WI38 (cell line): ENCODE measurements around the gene KPNA4.
"Not testable (repeated sequence)": the region's sequence is repeated elsewhere in the genome, so short reads cannot be mapped to it uniquely, and the experiment has no call there.

Experiments
- H3K4me3 ChIP-seq: 2 replicates; pipeline ENCODE4 v1.5.1; 2011; ENCODE audit warnings: low read depth, mild to moderate bottlenecking, control low read depth, low read length
- TF ChIP-seq, protein P1 (sequence below): IDR thresholded peaks from 2 replicates; pipeline ENCODE4 v1.5.1; 2012; ENCODE audit warnings: low read depth, mild to moderate bottlenecking, control low read depth, low read length

The KPNA4 gene

DNA sequence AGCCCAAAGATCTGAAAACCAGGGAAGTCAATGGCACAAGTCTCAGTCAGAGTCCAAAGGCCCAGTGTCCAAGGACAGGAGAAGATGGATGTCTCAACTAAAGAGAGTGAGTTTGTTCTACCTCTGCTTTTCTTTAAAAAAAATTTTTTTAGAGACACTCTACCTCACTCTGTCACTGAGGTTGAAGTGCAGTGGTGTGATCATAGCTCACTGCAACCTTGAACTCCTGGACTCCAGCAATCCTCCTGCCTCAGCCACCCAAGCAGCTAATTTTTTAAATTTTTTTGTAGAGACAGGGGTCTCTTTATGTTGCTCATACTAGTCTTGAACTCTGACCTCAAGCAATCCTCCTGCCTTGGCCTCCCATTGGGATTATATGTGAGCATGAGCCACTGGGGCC, 39.9 kb upstream of the KPNA4 start:
- H3K4me3 ChIP-seq: no peak overlapping the region
- TF ChIP-seq, protein P1, sequence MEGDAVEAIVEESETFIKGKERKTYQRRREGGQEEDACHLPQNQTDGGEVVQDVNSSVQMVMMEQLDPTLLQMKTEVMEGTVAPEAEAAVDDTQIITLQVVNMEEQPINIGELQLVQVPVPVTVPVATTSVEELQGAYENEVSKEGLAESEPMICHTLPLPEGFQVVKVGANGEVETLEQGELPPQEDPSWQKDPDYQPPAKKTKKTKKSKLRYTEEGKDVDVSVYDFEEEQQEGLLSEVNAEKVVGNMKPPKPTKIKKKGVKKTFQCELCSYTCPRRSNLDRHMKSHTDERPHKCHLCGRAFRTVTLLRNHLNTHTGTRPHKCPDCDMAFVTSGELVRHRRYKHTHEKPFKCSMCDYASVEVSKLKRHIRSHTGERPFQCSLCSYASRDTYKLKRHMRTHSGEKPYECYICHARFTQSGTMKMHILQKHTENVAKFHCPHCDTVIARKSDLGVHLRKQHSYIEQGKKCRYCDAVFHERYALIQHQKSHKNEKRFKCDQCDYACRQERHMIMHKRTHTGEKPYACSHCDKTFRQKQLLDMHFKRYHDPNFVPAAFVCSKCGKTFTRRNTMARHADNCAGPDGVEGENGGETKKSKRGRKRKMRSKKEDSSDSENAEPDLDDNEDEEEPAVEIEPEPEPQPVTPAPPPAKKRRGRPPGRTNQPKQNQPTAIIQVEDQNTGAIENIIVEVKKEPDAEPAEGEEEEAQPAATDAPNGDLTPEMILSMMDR: no peak

DNA sequence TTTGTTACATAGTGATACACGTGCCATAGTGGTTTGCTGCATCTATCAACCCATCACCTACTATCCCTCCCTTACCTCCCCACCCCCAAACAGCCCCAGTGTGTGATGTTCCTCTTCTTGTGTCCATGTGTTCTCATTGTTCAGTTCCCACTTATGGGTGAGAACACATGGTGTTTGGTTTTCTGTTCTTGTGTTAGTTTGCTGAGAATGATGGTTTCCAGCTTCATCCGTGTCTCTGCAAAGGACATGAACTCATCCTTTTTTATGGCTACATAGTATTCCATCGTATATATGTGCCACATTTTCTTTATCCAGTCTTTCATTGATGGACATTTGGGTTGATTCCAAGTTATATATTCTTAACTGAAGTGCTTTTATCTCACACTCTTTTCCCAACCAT, 38.5 kb upstream of the KPNA4 start:
- not testable (repeated sequence) for H3K4me3 ChIP-seq

DNA sequence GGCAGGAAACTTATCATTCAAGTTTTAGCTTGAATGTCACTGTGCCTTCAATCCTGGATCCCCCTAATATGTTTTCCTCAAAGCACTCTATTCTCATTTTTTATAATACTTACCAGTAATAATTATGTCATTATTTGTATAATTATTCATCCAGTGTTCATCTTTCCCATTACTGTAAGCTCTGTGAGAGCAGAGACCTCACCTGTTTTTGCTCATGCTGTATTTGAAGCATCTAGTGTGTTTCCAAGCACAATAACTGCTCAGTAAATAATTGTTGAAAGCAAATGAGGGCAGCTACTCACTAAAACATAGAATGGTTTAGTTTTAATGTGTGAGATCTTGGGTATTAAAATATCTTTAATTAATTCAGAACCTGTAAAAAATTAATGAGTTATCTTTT, 36.9 kb upstream of the KPNA4 start:
- TF ChIP-seq, protein P1: no peak
- H3K4me3 ChIP-seq: no peak overlapping the region

DNA sequence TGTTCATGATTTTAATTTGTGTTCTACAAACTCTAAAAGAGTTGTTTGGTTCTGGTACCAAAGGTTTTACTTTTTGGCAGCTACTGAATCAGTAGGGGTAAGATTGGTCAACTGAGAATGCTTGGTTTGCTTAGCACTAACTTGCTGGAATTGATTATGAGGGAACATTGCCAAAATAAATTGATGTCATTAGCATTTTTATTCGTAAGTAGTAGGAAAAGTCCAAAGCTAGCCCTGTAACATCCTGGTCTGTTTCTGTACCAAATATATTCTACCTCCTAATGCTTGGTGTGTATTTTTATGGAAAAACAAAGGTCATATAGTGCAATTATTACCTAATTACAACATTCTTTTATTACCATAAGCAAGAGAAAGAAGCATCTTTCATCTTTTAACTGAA, 35.9 kb upstream of the KPNA4 start:
- H3K4me3 ChIP-seq: no peak overlapping the region
- TF ChIP-seq, protein P1: no peak

DNA sequence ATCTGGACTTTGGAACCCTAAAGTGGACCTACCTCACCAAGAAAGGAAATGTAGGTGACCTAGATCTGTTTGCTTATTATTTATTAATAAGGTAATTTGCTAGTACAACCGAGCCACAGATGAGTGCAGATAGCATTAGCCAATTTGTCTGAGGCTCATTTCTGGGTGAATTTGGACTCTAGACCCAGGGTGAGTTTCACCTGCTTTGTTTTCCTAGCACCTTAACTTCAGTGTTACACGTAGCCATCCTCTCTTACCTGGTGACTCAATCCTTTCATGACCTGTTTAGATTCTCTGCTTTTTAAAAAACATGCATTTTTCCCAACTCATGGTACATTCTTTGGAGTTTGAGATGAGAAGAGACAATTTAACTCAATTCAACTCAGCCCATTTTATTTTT, 33.5 kb upstream of the KPNA4 start:
- no peak overlapping the region for H3K4me3 ChIP-seq
- TF ChIP-seq, protein P1: no peak

DNA sequence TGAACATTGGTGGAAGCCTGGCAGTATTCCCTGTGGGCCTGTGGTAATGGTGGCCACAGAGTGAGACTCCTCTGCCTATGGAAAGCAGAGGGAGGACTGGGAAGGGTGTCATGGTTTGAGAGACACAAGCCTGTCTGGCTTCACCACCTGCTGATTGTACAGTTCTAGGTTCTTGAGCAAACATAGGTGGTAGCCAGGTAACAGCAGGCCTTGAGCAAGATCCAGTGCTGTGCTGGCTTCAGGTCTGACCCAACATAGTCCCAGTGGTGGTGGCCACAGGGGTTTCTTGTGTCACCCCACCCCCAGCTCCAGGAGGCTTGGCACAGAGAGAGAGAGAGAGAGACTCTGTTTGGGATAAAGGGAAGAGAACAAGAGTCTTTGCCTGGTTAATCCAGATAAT, 22.7 kb upstream of the KPNA4 start:
- TF ChIP-seq, protein P1: no peak
- H3K4me3 ChIP-seq: no peak overlapping the region

DNA sequence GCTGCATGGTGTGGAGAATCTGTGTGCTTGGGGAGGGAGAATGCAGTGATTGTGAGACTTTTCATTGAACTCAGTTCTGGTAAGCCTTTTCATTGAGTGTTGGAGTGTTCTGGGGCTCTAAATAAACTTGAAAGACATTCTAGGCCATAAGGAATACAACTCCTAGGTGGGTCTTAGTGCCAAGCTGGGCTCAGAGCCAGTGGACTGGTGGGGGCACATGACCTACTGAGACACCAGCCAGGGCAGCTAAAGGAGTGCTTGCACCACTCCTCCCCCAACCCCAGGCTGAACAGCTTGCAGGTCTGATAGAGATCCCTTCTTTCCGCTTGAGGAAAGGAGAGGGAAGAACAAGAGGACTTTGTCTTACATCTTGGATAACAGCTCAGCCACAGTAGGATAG, 21.7 kb upstream of the KPNA4 start:
- TF ChIP-seq, protein P1: no peak
- no peak overlapping the region for H3K4me3 ChIP-seq

DNA sequence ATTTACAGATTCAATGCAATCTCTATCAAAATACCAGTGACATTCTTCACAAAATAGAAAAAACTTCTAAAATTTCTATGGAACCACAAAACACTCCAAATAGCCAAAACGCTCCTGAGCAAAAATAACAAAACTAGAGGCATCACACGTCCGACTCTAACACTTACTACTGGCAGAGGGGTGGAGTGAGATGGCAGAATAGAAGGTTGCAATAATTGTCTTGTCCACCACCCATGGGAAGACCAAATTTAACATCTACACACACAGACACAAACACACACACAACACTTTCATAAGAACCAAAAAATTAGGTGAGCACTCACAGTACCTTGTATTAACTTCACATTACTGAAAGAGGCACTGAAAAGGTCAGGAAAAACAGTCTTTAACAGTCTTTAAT, 21.3 kb upstream of the KPNA4 start:
- H3K4me3 ChIP-seq: no peak overlapping the region
- TF ChIP-seq, protein P1: no peak
